Vagina (tissue), 2 donors: ENCODE data around the gene CEP85.

Experiments used
- CTCF ChIP-seq, 3 experiments: fragments of 450-650 bp in 2 of 3; fragments of 200-600 bp in 1 of 3; sonication (generic) in 1 of 3; IDR thresholded peaks; one replicate each; pipeline ENCODE4 v1.5.1; 2017 to 2019; ENCODE audit warnings: antibody characterized with exemption in 3 of 3, mild to moderate bottlenecking in 2 of 3, moderate library complexity in 2 of 3
- POLR2A ChIP-seq, 2 donors: fragments of 450-650 bp; IDR thresholded peaks; one replicate each; pipeline ENCODE4 v1.6.1; 2017; ENCODE audit warnings: antibody characterized with exemption in 2 of 2, mild to moderate bottlenecking in 2 of 2, moderate library complexity in 2 of 2

- TF ChIP-seq CTCF (IDR thresholded peaks at IDR 0.05), result no peak
- no peak for TF ChIP-seq POLR2A (IDR thresholded peaks at IDR 0.05)
These were observed 71.8 kb downstream of the CEP85 start for GRCh38 chr1:26305667-26306289.
